Left forelimb (tissue), 1 donor: ENCODE results near the gene TAS1R2.
"Not testable (repeated sequence)": the region's sequence is repeated elsewhere in the genome, so short reads cannot be mapped to it uniquely, and the experiment has no call there.

ENCODE experiments used
- DNase-seq: peaks from one replicate; pipeline ENCODE4 v3.0.0-alpha.2; 2018; ENCODE audit warnings: low spot score

Gene TAS1R2

GRCh38 chr1:18868801-18869424 lies 9.5 kb upstream of the TAS1R2 start:
- no peak for DNase-seq

- no peak for DNase-seq
Measured at GRCh38 chr1:18868354-18868753, 8.9 kb upstream of the TAS1R2 start.

DNA sequence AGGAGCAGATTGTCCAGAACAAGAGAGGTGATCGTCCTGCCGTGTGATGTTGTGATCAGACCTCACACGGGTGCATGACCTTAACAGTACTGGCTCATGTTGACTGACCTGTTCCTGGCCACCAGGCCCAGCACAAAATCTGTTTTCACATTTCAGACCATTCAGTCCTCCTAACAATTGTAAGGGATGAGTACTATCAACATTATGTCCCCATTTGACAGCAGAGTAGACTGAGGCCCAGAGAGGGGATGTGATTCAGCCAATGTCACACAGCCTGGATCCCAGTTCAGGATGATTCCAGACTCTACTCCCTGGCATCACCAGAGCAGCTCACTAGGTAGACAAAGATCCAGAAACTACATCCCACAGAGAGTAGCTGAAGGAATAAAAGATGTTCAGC lies 7.4 kb upstream of the TAS1R2 start:
- no peak for DNase-seq

DNA sequence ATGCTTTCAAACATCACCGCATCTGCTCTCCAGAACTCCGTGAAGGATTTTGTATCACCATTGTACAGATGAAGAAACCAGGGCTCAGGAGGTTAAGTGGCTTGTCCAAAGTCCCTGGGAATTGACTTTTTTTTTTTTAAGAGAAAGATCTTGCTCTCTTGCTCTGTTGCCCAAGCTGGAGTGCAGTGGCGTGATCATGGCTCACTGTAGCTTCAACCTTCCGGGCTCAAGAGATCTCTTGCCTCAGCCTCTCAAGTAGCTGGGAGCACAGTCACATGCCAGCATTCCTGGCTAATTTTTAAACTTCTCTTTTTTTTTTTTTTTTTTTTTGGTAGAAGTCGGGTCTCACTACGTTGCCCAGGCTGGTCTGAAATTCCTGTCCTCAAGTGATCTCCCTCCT lies 6.9 kb upstream of the TAS1R2 start:
- DNase-seq, result no peak

- DNase-seq, result no peak
Measured at GRCh38 chr1:18865176-18865575, 5.7 kb upstream of the TAS1R2 start.

DNA sequence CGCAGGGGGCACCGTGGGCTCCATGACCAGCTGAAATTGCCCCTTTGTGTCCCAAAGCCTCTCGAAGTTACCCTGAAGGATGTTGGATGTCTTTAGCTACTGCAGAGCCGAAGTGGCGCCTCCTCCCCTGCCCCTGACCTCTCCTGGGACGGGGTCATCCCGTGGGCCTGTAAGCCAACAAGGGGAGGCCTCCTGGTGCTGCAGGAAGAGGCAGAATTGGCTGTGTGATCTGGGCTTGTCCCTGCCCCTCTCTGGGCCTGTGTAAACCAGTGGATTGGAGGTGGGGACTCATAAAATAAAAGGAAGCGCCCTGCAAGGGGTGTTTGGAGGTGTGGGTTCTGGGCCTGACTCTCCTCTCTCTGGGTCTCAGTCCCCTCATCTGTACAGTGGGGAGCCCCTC lies 2.1 kb upstream of the TAS1R2 start:
- no peak for DNase-seq

DNA sequence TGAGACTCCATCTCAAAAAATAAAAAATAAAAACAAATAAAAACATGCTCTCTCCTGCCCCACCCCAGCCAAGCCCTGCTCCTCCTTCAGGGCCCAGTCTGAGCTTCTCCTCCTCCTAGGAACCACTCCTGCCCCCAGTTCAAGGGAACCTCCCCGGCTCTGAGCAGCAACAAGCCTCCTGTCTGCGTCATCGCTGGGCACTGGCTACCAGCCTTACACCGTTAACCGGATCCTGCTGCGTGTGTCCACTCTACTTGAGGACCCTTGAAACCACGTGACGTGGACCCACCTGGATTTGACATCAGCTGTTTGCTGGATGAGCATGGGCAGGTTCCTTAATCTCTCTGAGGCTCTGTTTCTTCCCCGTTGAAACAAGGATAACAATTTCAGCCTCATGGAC lies 1.6 kb upstream of the TAS1R2 start:
- DNase-seq, result no peak

- DNase-seq, result no peak
Measured at GRCh38 chr1:18858070-18858688, 1.3 kb downstream of the TAS1R2 start.

DNA sequence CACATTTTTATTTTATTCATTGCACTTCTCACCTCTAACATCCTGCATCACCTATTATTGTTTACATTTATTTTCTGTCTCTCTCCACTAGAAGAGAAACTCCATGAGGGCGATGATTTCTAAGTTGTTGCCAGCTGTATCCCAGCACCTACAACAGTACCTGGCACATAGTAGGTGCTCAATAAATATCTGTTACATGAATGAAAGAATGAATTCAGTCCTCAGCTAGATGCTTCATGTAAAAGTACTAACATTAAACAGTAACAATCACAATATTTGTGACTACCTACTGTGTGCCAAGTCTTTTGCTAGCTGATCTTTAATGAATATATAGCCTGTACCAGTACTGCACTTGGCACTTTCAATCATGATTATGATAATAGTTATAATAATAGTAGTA lies 3.0 kb downstream of the TAS1R2 start:
- DNase-seq, result no peak

- no peak for DNase-seq
Measured at GRCh38 chr1:18855573-18855972, 3.9 kb downstream of the TAS1R2 start.

DNA sequence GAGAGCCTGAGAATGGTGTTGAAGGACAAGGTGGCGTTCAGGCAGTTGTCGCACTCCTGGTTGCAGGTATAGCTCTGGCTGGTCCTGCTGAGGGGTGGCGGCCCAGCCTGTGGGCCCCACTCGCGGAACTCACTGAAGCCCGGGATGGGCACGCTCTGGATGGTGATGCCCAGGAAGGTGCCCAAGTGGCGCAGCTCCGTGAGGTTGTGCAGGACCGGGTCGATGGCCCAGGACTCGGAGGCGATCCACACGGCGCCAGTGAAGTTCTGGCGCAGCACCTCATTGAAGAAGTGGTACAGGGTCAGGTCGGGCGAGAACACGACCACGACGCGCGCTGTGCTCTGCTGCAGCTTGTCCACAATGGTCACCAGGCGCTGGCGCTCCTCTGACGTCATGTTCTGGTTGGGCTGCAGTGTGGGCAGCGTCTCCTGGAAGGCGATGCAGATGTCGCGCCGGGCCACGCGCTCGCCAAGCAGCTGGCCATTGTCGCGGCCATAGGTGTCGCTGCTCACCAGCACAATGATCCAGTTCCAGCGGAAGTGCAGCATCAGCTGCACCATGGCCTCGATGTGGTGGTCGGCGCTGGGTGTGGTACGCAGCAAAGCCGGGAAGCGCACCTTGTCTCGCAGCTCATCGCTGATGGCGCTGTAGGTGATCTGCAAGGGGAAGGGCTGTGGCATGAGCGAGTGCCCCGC lies 5.0 kb downstream of the TAS1R2 start:
- DNase-seq, result no peak

DNA sequence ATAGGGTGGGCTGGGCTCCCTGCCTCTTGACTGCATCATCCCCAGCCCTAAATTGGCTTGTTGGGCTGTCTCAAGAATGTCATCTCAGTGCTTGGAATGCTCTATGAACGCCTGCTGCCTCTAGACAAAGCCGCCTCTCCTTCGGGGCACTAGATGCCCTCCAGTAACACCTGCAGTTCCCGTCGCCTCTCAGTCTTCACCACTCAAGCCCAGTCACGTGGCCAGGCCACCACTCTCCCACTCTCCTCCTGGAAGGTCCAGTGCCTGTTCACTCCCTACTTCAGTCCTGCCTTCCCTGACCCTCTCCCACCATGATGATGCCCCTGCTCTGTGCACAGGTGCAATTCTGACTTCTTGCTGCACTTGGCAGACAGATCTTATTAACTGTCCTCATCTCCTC lies 7.0 kb downstream of the TAS1R2 start:
- no peak for DNase-seq

GRCh38 chr1:18849261-18849711 lies 10.2 kb downstream of the TAS1R2 start:
- DNase-seq, result no peak

- not testable (repeated sequence) for DNase-seq
Measured at GRCh38 chr1:18847723-18848122, 11.7 kb downstream of the TAS1R2 start.

DNA sequence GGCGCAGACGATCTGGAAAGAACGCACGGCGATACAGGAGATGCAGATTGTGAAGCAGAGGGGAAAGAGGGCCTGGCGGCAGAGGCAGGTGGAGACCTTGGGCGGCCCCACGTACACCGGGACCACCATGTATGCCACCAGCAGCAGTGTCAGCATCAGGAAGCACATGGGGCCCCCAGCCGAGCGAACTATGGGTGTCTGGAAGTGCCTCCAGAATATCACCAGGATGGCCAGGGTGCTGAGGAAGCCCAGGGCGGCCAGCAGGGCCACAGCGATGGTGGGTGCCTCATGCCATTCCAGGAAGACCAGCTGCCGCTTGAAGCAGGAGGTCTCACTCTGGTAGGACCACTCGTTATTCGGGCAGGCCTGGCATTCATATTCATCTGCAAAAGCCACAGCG lies 19.3 kb downstream of the TAS1R2 start:
- no peak for DNase-seq

DNA sequence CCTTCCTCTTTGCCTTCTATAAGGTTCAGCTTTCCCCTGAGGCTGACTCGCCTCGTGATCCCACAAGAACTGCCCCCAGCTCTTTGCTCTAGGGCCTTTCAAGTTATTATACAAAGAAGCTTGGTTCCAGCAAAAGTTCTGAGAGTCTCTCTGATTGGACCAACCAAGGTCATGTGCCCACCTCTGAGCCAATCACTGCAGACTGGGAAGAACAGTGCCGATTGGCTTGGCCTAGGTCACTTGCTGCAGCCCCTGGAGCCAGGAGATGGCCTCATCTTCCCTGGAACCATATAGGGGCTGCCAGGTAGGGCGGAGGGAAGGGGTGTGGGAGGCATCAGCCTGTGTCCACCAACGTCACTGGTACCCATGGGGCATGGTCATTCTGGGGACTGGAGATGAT lies 22.8 kb downstream of the TAS1R2 start:
- no peak for DNase-seq

DNA sequence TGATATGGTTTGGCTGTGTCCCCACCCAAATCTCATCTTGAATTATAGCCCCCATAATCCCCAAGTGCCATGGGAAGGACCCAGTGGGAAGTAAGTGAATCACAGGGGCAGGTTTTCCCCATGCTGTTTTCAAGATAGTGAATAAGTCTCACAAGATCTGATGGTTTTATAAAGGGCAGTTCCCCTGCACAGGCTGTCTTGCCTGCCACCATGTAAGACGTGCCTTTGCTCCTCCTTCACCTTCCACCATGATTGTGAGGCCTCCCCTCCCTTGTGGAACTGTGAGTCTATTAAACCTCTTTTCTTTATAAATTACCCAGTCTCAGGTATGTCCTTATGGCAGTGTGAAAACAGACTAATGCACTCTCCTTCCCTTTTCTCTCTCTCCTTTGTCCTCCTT lies 27.1 kb downstream of the TAS1R2 start:
- not testable (repeated sequence) for DNase-seq

DNA sequence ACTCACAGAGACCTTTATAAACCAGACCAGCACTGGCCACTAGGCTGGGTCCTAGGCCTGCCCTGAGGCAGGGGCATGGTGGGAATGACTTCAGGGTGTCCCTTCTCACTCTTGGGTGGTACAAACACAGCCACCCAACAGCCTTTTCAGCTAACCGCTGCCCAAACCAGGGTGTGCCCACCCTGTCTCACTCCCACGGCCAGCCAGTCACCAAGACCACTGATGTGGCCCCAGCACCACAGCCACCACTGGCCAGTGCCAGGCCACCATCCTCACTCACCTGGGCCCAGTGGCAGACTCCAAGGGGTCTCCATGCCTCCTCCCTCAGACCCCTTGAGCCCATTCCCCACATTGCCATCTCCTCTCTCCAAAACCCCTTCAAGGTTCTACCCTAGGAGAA lies 27.8 kb downstream of the TAS1R2 start:
- DNase-seq, result no peak

GRCh38 chr1:18830596-18830995 lies 28.9 kb downstream of the TAS1R2 start:
- no peak for DNase-seq

GRCh38 chr1:18829671-18830070 lies 29.8 kb downstream of the TAS1R2 start:
- no peak for DNase-seq

DNA sequence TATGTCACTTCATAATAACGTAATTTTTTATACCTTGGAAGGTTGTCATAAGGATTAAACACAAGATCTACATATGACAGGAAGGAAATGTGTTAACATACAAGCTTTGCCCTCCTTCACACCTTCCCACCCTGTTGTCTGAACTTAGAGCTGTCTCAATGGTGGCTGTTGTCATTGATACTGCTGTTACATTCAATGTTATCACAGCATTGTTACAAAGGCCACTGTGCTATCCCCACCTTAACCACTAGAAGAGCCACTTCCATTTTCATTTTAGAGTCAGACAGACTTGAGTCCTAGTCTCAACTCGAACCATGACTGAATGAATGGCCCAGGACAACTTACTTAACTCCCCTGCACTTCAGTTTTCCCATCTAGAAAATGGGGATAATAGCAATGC lies 31.2 kb downstream of the TAS1R2 start:
- DNase-seq, result no peak

DNA sequence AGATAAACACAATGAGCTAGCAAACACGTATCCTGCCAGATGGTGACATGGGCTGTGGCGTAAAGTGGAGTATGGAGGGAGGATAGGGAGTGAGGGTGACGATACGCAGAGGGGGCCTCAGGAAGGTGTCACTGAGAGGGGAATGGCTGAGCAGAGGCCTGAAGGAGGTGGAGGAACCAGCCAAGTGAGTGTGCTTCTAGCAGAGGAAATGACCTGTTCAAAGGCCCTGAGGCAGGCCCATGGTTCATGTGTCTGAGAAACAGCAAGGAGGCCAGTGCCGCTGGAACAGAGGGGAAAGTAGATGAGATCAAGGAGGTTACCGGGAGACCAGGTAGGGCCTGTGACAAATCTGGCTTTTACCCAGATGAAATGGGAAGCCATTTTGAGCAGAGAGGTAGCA lies 36.0 kb downstream of the TAS1R2 start:
- DNase-seq, result no peak

DNA sequence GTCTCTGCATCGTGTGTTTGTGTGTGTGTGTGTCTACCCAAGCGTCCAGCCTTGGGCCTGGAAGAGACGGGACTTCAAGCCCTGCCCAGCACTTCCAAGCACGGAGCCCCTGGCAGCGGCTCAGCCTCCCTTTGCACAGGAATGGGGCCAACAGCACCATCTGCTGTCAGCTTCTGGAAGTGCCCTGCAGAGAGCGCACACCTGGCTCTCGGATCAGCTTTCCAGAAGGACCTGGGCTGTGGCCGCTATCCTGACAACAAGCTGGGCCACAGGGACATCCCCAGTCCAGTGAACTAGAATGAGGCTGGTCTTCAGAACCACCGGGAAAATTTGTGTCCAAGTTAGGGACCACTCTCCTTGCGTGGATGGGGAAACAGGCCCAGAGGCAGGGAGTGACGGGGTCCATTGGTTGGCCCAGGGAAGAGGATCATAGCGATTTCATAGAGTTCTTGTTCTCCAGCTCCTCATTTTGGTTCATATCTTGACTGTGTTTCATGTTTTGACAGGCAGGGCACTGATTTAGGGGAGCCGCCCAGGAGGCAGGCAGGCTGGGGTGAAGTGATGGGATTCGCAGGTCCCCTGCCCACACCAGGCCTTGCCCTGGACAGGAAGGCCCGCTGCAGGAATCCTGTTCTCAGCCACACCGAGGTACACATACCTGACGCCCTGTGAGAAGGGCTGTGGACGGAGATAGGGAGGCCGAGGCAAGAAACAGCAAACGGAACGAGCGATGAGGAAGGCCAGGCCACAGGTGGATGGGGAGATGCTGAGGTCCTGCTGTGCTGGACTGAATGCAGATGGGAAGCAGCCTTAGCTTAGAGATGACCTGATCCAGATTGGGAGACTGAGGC lies 38.4 kb downstream of the TAS1R2 start:
- peak; percentile 90 for DNase-seq
